ENCODE data around the gene PRKCB. TPM values are rescaled to one million over a fixed set of nuclear protein-coding genes. Genes with fewer than 3 reads are reported as not detected.
"Not testable (repeated sequence)": the region's sequence is repeated elsewhere in the genome, so short reads cannot be mapped to it uniquely, and the experiment has no call there.

PRKCB gene
- polyA plus RNA-seq, 1 donor: 3.8 TPM

DNA sequence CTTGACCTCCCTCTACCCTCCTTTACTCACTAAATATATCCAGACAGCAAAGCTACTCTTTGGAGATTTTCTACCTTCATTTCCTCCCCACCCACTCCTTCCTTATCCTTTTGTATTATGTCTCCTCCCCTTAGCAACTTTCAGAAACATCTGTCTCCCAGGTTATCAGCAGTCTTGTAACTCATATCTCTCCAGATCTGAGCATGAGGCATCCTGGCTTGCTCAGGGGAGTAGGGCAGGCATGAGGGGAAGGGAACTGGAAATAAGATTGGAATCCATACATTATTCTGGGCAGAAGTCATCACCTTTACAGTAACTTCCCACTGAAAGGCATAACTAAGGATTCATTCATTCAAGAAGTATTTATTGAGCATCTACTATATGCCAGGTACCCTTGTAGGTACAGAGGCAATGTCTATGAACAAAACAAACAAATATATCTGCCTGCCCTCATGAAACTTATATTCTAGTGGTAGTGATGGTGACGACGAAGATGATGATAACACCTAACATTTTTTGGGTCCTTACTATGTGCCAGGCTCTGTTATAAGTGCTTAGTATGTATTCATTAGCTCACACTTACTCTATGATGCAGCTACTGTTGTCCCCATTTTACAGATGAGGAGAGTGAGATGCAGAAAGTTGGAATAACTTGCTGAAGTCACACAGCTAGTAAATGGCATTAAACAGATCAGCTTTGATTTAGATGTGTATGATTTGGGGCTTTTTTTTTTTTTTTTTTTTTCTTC lies 296.4 kb downstream of the PRKCB start:
- no peak for DNase-seq

DNA sequence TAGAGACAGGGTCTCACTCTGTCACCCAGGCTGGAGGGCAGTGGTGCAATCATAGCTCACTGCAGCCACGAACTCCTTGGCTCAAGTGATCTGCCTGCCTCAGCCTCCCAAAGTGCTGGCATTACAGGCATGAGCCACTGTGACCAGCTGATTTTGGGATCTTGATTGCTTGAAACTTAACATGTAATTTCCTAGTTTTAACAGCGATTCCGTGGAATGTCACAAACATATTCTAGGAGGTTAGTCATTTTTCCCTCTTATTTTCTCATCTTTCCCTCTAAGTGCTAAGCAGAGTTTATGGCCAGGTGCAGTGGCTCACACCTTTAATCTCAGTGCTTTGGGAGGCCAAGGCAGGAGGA lies 297.0 kb downstream of the PRKCB start:
- DNase-seq: no peak

DNA sequence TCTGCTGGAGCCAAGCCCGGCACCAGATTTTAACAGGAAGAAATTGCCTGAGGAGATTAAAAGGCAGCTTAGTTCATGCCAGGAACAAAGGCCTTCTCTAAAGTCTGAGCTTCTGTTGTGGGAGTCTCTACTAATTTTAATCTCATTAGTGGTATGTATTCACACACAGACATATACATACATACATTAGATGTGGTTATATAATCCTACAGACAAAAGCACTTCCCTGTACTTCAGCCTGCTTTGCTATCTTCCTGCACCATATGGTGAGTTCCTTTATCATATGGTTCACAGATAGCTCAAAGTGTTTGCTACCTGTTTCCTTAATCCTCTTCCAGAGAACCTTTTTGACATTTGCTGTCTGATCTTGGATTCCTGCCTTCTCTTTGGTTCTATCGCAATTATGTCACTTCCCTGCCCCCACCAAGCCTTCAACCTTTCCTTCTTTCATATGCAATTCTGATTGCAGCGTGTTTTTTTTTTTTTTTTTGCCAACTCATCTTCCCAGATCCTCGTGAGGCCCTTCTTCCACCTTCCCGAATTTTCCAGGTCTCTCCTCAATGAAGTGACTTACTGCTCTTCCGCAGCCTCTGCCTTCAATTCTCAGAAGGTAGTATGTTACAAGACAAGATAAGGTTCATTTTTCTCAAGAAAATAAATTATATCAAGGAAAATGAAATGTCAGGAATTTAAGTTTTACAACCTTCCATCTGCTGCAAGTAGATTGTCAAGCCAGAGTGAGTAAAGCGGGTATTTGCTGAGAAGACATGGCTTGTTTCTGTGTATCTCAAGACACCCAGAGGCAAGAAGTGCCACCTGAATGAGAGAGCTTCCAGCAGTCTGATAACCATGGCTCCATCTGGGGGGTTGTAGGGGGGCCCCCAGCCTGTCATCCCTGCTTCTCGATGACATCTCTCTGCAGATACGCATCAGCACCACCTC lies 300.1 kb downstream of the PRKCB start:
- DNase-seq: no peak

DNA sequence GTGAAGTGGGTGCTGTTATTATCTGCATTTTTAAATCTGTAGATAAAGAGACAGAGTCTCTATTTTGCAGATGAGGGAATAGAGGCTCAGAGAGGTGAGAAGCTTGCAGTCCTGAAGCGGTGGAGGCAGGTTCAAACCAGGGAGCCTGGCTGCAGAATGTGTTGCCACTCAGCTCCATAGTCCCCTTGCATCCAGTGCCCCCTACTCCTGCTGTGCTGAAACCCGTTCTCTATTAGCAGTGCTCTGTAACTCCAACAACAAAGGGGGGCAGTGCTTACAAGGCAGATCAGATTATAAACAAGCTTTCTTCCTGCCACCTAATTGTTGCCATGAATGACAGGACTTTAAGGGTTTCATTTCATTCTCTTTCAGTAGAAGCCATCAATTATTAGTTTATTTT lies 302.2 kb downstream of the PRKCB start:
- DNase-seq: no peak

DNA sequence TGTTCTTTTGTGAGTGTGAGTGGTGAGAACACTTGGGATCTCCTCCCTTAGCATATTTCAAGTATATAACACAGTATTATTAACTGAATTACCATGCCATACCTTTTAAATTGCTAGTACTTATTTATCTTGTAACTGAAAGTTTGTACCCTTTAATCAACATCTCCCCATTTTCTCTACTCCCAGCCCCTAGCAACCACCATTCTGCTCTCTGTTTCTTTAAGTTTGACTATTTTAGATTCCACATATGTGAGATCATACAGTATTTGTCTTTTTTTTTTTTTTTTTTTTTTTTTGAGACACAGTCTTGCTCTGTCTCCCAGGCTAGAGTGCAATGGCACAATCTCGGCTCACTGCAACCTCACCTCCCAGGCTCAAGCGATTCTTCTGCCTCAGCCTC lies 302.8 kb downstream of the PRKCB start:
- DNase-seq: no peak

DNA sequence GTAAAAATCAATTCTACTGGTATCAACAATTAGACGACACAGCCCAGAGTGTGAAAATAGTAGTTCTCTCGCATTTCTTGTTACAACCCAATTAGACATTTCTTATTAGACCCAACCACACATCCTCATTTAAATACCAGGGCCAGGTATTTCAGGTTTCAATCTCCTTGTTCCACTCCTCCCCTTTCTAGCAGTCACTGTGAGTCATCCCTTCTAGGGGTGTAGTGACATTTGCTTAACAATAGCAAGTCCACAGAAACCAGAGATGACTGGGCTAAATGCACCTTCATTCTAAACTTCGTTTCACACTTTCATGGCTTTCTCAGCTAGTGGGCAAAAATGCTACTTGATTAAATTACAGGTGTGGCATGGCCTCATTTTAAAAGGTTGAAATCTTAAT lies 303.5 kb downstream of the PRKCB start:
- no peak for DNase-seq

DNA sequence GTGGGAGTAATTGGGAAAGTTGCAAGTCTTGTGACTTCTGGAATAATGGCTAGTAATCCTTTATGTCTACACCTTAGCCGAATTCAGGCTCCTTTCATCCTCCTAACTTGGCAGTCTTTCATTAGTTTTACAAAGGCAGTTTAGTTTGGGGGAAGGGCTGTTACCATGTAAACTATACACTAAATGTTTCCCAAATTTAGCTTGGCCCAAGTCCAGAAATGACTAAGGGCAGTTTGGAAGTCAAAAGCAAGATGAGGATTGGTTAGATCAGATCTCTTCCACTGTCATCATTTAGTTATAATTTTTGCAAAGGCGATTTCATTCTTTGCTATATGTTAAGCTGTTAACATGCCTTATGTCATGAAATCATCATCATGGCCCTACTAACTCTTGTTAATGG lies 304.9 kb downstream of the PRKCB start:
- no peak for DNase-seq

DNA sequence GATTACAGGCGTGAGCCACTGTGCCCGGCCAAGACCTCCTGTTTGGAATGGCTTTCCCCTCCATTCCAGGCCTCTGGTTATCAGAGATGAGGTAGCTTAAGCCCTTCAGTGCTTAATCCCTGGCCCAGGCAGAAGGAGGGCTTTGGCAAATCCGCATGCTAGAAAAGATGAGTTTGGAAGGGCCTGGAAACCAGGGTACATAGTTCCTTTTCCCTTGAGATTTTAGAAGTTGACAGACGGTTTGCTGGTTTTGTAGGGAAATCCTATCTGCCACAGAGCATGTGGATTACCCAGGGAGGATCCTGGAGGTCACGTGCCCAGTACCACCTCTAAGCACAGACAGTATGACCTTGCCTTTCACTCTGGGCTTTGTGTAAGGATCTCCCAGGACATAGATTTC lies 305.7 kb downstream of the PRKCB start:
- no peak for DNase-seq

DNA sequence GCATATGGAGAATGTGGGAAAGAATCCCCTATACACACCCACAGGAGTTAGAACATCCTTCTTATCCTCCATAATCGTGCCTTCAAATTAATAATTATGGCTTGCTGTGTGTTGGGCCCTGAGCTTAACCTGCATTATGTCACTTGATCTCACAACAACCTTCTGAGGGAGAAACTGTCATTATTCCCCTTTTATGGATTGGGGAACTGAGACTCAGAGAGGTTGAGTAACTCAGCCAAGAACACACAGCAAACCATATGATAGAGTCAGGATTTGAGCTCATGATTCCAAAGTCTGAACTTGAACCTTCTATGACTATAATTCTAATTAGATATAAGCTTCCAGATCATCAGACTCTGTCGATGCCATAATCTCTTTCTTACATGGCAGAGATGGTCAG lies 306.1 kb downstream of the PRKCB start:
- no peak for DNase-seq

DNA sequence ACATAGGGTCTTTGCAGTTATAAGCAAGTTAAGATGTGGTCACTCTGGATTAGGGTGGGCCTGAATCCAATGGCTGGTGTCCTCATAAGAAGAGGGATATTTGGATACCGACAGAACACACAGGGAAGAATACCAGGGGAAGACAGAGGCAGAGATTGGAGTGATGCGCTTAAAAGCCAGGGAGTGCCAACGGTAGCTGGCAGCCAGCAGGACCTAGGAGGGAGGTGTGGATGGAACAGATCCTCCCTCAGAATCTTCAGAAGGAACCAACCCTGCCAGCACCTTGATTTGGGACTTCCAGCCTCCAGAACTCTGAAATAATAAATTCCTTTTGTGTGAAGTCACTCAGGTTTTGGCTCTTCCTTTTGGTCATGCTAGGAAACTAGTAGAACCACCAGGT lies 310.1 kb downstream of the PRKCB start:
- no peak for DNase-seq

DNA sequence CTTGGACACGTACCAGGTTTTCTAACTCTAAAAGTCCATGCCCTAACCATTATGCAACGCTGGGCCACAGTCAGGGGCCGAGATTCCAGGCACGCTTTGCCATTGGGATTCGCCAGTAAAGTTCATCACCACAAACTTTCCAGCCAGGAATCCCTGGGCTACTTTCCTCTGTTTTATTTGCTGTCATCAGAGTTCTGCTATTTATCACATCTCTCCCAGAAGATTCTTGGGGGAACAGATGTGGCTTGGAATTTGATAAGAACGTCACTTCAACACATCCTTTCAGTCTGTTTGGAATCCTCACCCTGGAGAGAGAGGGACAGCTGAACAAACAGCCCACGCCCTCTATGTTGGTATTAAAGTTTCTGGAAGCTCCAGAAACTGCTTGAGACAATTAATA lies 310.7 kb downstream of the PRKCB start:
- DNase-seq: no peak

DNA sequence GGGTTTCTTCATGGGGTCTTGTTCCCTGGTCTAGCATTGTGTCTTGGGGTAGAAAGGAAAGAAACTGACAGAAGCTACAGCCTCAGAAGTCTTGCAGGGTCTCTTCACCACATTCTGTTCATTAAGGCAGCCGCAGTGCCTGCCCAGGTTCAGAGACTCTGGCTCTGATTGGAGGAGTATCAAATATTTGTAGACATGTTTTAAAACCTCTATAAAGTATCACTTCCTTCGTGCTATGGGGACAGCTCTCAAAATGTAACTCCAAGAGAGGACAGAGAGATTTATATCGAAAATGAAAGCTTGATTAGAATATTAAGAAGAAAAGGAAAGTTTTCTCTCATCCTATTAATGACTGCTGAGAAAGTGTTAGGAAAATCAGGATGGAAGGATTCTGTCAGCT lies 313.3 kb downstream of the PRKCB start:
- no peak for DNase-seq

DNA sequence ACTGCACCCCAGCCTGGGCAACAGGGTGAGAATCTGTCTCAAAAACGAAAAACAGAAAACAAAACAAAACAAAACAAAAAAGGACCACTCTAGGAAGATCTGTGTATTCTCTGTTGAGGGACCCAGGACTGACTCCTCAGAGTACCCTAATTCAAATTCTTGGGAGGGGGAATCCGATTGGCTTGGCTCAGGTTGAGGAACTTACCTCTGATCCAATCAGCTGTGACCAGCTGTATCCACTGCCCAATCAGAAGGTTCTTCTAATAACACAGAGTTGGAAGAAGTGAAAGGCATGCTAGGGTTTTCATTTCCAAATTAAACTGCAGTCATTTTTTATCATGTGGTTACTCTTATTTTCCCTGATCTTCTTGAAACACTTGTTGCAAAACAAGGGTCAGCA lies 314.5 kb downstream of the PRKCB start:
- DNase-seq: no peak

DNA sequence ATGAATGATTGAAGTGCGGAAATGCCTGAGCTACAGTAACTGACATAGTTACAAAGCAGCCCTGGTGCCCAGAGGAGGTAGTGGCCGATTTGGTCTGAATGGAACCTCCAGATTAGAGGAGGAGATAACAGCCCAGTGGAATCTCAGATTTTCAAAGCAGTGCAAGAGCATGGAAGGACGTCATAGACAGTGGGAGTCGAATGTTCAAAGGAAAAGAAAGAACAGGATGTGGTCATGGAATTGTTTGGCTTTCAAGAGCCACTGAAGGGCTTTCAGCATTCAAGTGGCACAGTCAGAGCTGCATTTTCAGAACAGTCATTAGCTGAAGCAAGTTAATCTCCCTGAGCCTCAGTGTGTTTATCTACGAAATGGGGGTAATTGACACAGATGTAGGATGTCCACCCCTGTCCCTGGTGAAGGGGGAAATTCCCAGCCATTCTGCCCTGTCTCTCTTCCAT lies 315.7 kb downstream of the PRKCB start:
- DNase-seq: no peak

DNA sequence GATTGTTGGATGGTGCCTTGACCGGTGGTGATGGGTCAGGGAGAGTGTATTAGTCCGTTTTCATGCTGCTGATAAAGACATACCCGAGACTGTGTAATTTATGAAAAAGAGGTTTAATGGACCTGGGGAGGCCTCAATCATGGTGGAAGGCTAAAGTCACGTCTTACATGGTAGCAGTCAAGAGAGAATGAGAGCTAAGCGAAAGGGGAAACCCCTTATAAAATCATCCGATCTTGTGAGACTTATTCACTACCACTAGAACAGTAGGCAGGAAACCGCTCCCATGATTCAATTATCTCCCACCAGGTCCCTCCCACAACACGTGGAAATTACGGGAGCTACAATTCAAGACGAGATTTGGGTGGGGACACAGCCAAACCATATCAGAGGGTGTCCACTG lies 316.3 kb downstream of the PRKCB start:
- DNase-seq: not testable (repeated sequence)

DNA sequence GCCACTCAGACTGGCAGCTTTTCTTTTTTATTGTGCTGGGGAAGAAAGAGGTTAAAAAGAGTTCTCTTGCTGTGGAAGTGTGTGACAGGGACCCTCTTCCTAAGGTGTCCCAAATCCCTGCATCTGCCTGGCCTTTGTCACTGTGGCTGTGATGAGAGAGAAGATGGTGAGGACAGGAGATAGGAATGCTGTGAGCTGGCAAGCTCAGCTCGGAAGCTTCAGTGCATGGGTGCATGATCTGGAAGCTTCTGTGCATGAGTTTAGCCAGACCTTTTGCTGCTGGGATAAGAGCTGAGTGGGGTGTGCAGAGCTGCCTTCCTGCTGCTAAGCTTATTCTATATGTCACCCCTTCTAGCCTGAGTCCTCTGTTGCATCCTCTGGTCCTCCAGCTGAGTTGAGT lies 317.0 kb downstream of the PRKCB start:
- no peak for DNase-seq

DNA sequence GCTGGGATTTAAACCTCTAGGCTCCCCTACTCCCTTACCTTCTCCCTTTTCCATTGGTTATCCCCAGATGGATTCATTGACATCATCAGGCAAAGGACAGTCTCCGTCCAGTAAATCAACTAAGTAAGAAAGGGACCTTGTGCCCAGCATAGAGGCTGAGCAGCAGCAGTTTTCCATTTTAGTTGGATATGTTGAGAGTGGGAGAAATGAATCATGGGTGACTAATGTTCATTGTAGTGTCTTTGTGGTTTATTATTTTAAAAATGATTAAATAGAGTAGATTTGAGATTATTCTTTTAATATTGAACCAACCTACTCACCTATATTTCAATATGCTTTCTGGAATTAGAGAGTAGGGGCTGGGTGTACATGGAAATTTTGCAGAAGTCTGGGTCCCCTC lies 321.0 kb downstream of the PRKCB start:
- DNase-seq: no peak

DNA sequence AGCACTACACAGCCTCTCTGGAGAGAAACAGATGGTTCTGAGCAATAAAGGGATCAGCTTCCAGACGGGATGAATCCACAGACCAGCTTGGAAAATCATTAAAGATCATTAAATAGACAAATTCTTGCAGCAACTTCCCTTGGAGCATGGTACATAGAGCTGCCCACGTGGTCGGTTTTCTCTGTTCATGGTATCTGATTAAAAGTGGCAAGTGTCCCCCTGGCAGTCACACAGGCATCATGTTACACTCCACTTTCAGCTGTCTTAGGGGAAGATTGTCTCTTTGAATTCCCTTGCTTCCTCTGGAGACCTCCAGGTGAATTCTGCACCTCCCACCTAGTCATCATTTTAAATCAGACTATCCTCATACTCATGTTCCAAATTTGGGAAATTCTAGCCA lies 328.2 kb downstream of the PRKCB start:
- DNase-seq: peak; percentile 10

DNA sequence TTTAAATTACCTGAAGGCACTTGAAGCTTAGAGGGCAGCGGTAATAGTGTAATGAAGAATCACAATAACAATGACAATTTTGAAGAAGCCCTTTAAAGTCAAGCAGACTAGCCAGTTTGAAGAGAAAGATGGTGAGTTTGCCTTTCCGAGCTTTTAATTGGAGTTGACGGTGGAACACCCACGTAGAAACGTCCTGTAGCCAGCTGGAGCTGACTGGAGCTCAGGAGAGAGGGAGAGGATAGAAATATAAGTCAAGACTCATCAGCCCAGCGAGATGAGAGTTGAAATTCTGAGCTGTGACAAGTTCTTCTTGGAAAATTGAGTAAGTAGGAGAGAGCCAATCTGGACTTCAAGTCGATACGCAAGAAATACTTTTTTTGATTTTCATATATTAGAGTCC lies 328.6 kb downstream of the PRKCB start:
- DNase-seq: no peak

DNA sequence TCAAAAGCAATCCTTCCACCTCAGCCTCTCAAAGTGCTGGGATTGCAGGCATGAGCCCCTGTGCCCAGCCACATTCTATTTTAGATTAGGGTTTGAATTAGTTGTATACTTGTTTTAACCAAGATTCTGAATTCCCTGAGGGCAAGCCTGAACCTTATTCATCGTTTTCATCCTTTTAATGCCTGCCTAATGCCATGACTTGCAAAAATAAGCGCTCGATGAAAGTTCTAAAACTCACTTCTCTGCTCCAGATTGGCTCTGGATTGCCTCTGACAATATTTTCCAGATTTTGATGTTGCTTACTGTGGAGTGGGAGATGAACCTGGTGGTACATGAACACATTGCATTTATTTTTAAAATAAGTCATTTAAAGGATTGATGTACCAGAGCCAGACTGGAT lies 329.5 kb downstream of the PRKCB start:
- no peak for DNase-seq

DNA sequence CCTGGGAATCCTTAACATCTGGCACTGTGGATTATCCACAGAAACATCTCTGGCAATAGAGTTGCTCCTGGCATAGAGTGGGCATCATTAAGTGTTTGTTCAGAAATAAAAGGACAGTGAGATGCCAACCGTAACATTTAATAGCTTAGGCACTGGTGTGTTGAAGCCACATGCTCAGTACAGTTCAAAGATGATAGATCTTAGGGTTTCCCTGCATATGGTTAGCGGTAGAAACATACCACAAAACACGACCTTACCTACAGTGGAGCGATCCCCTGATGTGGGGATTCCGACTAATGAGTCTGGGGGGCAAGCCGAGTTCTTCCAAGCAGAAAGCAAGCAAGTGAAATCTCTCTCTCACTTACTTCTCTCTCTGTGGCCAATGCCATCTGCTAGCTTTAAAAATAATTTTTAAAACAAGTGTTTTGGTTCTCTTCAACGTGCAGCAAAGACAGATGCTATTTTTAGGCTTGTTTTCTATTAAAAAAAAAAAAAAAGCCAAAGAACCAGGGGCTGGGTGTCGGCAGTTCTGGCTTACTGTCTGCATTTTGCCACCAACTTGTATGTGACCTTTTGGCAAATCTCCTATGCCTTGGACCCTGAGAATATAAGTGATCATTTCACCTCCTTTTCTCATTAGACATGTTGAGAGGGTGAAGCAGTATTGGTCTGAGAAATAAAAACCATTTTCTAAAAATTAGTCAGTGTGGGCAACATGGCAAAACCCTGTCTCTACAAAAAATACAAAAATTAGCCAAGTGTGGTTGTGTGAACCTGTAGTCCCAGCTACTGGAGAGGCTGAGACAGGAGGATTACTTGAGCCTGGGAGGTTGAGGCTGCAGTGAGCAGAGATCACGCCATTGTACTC lies 331.1 kb downstream of the PRKCB start:
- no peak for DNase-seq

DNA sequence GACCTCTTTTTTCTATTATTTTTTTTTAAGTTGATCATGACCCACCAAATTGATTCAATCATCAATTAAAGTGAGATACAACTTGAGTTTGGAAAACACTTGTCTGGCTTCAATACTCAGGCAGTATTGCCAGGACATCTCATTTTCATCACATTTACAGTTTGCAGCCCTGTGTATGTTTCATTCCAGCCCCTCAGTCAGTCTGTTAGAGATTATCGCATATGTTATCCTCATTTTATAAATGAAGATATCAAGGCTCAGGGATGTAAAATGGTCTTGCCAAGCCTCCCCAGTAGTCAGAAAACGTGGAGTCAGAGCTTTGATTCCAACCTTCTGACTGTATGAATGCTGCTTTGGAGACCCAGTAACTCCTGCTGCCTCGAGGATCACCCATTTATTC lies 333.1 kb downstream of the PRKCB start:
- DNase-seq: no peak

DNA sequence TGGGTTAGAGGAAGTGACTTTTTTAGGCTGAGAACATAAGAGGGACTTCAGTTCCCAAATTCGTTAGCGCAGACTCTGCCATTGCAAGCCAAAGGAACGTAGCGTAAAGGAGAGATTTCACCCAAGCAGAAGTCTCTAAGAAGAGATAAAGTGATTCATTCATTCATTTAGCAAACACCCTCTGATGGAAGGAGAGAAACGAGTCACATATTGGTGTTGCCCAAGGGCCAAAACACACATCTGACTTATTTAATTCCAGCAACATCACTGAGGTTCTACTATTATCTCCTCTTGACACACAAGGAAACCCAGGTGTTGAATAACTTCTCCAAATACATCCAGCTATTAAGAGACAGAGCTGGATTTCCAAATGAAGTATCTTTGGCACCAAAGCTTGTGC lies 334.6 kb downstream of the PRKCB start:
- no peak for DNase-seq

Measured in left kidney (tissue), 2 donors.